Activated naive CD8-positive, alpha-beta T cell treated with anti-CD3 and anti-CD28 coated beads, Interleukin-2, amount 10 ng/mL, durations not matched to agents 7 days and 5 days (primary cell): ENCODE results near the gene INHA. TPM values are rescaled to one million over a fixed set of nuclear protein-coding genes. Genes with fewer than 3 reads are reported as not detected.
A peak's percentile ranks its signal among the peaks of the same experiment; 100 is the strongest.

Source experiments
- ATAC-seq: fragments of 150-1000 bp; cut with Tn5 transposase; one replicate; pipeline ENCODE4 v1.10.0; 2021; ENCODE audit warnings: low read depth, moderate library complexity
- POLR2A ChIA-PET: fragments of 350-600 bp; sonication (Branson Sonifier 250); formaldehyde crosslinking; loops from one replicate; lab custom pipeline; 2021; ENCODE audit warnings: antibody characterized with exemption; lab: Charles Lee
- DNase-seq: peaks from one replicate; pipeline ENCODE4 v3.0.0; 2021
- H3K27ac Mint-ChIP-seq: one replicate; pipeline ENCODE4 v1.8.0; 2022; ENCODE audit warnings: mild to moderate bottlenecking, mixed read lengths
- H3K27me3 Mint-ChIP-seq: one replicate; pipeline ENCODE4 v1.8.0; 2022; ENCODE audit warnings: mild to moderate bottlenecking, moderate library complexity, mixed read lengths
- H3K36me3 Mint-ChIP-seq: one replicate; pipeline ENCODE4 v1.8.0; 2021; ENCODE audit warnings: mild to moderate bottlenecking, mixed read lengths
- H3K4me1 Mint-ChIP-seq: one replicate; pipeline ENCODE4 v1.8.0; 2021; ENCODE audit warnings: mixed read lengths
- H3K4me3 Mint-ChIP-seq: one replicate; pipeline ENCODE4 v1.8.0; 2022; ENCODE audit warnings: mild to moderate bottlenecking, moderate library complexity, mixed read lengths
- H3K9me3 Mint-ChIP-seq: one replicate; pipeline ENCODE4 v1.8.0; 2021; ENCODE audit warnings: mixed read lengths
- total RNA-seq, 2 experiments: library from RNA; stranded (reverse); gene quantifications; one replicate each; pipeline ENCODE4 v1.2.3, GENCODE V29; 2021

INHA gene
- not detected for total RNA-seq

DNA sequence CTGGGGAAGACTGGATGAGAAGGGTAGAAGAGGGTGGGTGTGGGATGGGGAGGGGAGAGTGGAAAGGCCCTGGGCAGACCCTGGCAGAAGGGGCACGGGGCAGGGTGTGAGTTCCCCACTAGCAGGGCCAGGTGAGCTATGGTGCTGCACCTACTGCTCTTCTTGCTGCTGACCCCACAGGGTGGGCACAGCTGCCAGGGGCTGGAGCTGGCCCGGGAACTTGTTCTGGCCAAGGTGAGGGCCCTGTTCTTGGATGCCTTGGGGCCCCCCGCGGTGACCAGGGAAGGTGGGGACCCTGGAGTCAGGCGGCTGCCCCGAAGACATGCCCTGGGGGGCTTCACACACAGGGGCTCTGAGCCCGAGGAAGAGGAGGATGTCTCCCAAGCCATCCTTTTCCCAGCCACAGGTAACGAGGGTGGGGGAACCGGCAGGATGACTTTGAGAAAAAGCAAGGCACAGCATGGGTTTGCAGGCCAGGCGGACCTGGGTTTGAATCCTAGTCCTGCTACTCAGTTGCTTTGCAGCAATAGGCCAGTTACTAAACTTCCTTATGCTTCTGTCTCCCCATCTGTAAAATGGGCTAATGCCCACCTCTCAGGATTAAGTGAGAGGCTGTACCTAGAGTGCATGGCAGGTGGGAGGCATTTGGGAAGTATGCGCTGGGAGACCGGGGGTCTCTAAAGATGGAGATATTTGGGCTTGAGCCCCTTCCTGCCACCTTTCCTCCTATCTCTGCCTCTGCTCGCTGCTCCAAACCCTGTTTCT, at the start of gene INHA:
Gene INHA, plus strand, starts transcription at position 74 of the 765 bp plus-strand sequence. Its CDS starts 65 bp downstream, at position 139.
- Mint-ChIP-seq H3K27ac (no peak within 1 kb of the TSS), H3K4me3 (no peak within 1 kb of the TSS), H3K27me3 (peaks cover 49% of the 10 kb centered on the region), H3K9me3 (no peaks in the 10 kb centered on the region), H3K36me3 (no peaks in the 10 kb centered on the region), H3K4me1 (no peaks in the 10 kb centered on the region)
- DNase-seq: no peak
- POLR2A ChIA-PET: interaction anchor here (0.6 kb wide), 1 partner anchor 84 kb away, joined by 4 read pairs; no protein-coding TSS in a partner anchor
- ATAC-seq: no peak

GRCh38 chr2:219523031-219523671, 49.0 kb upstream of the INHA start:
- no peak overlapping the region for H3K27ac Mint-ChIP-seq
- H3K36me3 Mint-ChIP-seq: no peaks in the 10 kb centered on the region
- no peaks in the 10 kb centered on the region for H3K9me3 Mint-ChIP-seq
- ATAC-seq: no peak
- H3K4me3 Mint-ChIP-seq: no peak overlapping the region
- no peaks in the 10 kb centered on the region for H3K4me1 Mint-ChIP-seq
- H3K27me3 Mint-ChIP-seq: peaks cover 74% of the 10 kb centered on the region
- POLR2A ChIA-PET: no interaction called here
- no peak for DNase-seq

DNA sequence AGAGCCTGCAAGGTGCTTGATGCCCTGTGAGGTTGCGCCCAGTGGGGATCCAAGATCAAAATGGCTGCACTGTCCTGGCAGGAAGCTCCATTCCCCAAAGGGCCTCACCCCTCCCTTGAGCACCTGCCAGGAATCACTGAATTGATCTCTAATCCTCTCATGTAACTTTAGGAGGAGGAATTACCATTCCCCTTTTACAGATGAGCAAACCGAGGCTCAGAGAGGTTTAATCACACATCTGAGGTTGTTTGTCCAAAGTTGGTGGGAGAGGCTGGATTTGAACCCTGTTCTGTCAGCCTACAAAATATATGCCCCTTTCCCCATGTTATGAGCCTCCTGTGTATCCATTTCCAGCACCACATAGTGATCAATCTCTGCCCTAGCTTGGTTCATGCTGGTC, 47.3 kb upstream of the INHA start:
- no peak for DNase-seq
- ATAC-seq: no peak
- Mint-ChIP-seq H3K4me3 (no peak overlapping the region), H3K9me3 (no peaks in the 10 kb centered on the region), H3K36me3 (no peaks in the 10 kb centered on the region), H3K27ac (no peak overlapping the region), H3K4me1 (no peaks in the 10 kb centered on the region), H3K27me3 (peaks cover 85% of the 10 kb centered on the region)
- POLR2A ChIA-PET: no interaction called here

- Mint-ChIP-seq H3K9me3 (no peaks in the 10 kb centered on the region), H3K27me3 (peaks cover 87% of the 10 kb centered on the region), H3K27ac (no peak overlapping the region), H3K4me1 (peaks cover 1% of the 10 kb centered on the region), H3K36me3 (no peaks in the 10 kb centered on the region), H3K4me3 (no peak overlapping the region)
- POLR2A ChIA-PET: no interaction called here
- DNase-seq (no peak), ATAC-seq (no peak)
These were observed 46.4 kb upstream of the INHA start for GRCh38 chr2:219525533-219526232.

DNA sequence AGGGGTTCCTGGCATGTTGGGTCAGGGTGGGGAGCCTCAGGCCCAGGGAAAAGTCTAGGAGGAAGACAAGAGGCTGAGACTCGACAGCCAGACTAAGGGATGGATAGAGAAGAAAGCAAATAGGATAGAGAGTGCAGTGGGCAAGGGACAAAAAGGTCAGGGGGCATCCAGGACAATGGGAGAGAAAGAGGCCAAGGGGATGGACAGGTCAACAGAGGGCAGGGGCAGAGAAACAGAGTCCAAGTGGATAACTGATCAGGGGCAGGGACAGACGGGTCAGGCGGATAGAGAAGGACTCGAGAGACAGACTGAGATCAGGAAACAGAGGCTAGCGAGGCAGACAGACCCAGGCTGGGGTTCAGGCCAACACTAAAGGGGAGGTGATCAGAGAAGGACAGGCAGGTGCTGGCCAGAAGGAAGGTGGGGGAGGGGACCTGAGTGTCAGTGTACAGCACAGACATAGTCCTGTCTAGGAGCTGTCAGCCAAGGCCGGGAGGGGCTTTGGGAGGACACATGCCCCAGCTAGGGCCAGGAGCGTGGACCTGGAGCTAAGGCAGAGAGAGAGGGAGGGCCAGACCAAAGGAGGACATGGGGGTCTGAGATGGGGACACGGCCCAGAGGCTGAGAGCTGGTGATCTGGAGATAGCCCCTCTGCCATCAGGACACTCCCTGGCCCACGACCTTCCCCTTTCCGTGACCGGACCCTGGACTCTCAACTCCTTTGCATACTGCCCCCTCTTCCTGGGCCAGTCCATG, 45.6 kb upstream of the INHA start:
- no peak for ATAC-seq
- Mint-ChIP-seq H3K27me3 (peaks cover 84% of the 10 kb centered on the region), H3K4me3 (no peak overlapping the region), H3K27ac (no peak overlapping the region), H3K9me3 (no peaks in the 10 kb centered on the region), H3K4me1 (peaks cover 1% of the 10 kb centered on the region), H3K36me3 (no peaks in the 10 kb centered on the region)
- DNase-seq: no peak
- POLR2A ChIA-PET: no interaction called here

GRCh38 chr2:219527076-219527394, 45.1 kb upstream of the INHA start:
- ATAC-seq: no peak
- Mint-ChIP-seq H3K27ac (no peak overlapping the region), H3K27me3 (peaks cover 79% of the 10 kb centered on the region), H3K9me3 (no peaks in the 10 kb centered on the region), H3K4me3 (no peak overlapping the region), H3K4me1 (peaks cover 1% of the 10 kb centered on the region), H3K36me3 (no peaks in the 10 kb centered on the region)
- POLR2A ChIA-PET: no interaction called here
- DNase-seq: no peak

GRCh38 chr2:219527472-219527871, 44.6 kb upstream of the INHA start:
- Mint-ChIP-seq H3K36me3 (no peaks in the 10 kb centered on the region), H3K9me3 (no peaks in the 10 kb centered on the region), H3K4me3 (no peak overlapping the region), H3K4me1 (peaks cover 1% of the 10 kb centered on the region), H3K27me3 (peaks cover 77% of the 10 kb centered on the region), H3K27ac (no peak overlapping the region)
- no peak for DNase-seq
- ATAC-seq: no peak
- POLR2A ChIA-PET: interaction anchor here (0.6 to 1.0 kb wide), 2 partner anchors 29 to 53 kb away, joined by 3 read pairs; partner anchors contain the start of gene GMPPA

DNA sequence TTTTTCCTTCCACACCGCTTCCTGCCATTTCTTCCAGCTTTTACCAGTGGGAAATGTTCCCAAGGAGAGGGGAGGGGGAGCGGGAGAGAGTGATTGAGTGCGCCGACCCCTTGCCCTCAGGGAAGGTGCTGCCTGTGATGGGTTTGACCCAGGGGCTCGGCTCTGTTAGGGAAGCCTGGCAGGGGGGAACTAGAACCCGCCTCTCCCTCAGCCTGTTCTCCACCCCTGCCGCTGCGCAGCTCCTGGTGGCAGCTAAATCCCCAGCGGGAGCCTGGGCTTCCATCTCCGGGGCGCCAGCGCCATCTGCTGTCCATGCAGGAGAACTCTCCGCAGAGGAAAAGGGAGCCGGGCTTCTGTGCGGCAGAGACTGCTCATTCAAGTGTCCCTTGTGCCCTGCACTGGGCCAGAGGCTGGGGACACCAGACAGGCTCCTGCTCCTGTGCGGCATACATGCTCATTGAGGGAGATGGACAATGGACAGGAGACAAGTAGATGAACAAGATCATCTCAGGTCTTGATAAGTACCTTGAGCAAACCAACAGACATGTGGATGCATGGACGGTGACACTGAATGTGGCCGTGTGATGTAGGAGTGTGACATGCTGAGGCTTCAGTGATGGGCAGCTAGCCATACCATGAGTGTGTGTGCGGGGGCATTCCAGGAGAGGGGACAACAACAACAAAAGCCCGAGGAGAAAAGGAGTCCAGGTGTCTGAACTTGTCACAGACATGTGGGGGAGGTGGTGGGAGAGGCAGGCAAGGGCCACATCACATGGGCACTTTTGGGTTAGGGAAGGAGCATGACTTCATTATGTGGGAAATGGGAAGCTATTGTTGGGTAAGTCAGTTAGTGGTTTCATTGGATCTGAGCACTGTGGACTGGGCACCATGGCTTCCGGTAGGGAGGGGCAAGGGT, 41.8 kb upstream of the INHA start:
- DNase-seq (peak; percentile 91), ATAC-seq (peak; percentile 88)
- peaks cover 1% of the 10 kb centered on the region for H3K4me1 Mint-ChIP-seq
- no peak overlapping the region for H3K4me3 Mint-ChIP-seq
- POLR2A ChIA-PET: interaction anchor here (0.8 to 1.2 kb wide), 4 partner anchors 32 to 71 kb away, joined by 3 to 4 read pairs (median 3); partner anchors contain the start of gene GMPPA
- no peaks in the 10 kb centered on the region for H3K9me3 Mint-ChIP-seq
- H3K27me3 Mint-ChIP-seq: peaks cover 54% of the 10 kb centered on the region
- no peaks in the 10 kb centered on the region for H3K36me3 Mint-ChIP-seq
- H3K27ac Mint-ChIP-seq: no peak overlapping the region

DNA sequence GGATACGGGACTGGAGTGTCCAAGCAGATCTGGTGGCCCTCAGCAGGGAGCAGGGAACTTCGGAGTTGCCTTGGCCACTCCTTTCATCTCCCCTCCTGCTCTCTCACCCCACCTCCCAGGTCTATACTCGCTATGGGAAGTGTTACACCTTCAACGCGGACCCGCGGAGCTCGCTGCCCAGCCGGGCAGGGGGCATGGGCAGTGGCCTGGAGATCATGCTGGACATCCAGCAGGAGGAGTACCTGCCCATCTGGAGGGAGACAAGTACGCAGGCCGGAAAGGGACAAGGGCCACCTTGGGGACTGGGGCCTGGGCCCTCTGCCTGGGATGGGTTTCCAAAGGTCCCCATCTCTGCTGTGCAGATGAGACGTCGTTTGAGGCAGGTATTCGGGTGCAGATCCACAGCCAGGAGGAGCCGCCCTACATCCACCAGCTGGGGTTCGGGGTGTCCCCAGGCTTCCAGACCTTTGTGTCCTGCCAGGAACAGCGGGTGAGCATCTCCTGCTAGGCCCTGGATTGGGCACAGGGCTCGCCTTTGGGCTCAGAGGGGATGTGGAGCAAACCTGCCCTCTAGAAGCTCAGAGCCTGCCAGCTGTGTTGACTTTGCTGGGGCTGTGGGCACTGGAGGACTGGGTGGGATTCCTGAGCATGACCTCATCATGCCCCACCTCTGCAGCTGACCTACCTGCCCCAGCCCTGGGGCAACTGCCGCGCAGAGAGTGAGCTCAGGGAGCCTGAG, 40.3 kb upstream of the INHA start:
- no peak for ATAC-seq
- peaks cover 42% of the 10 kb centered on the region for H3K27me3 Mint-ChIP-seq
- no peaks in the 10 kb centered on the region for H3K9me3 Mint-ChIP-seq
- POLR2A ChIA-PET: no interaction called here
- H3K4me3 Mint-ChIP-seq: no peak overlapping the region
- DNase-seq: no peak
- no peaks in the 10 kb centered on the region for H3K36me3 Mint-ChIP-seq
- H3K27ac Mint-ChIP-seq: no peak overlapping the region
- H3K4me1 Mint-ChIP-seq: peaks cover 1% of the 10 kb centered on the region

DNA sequence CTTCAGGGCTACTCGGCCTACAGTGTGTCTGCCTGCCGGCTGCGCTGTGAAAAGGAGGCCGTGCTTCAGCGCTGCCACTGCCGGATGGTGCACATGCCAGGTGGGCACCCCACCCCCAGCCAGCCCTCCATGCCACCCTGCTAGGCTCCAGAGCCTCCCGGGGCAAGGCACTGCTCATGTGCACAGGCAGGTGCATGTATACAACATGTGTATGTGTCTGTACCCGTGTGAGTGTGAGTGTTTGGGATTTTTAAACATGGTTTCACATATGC, 39.8 kb upstream of the INHA start:
- Mint-ChIP-seq H3K27me3 (peaks cover 37% of the 10 kb centered on the region), H3K4me3 (no peak overlapping the region), H3K36me3 (no peaks in the 10 kb centered on the region), H3K9me3 (no peaks in the 10 kb centered on the region), H3K4me1 (peaks cover 1% of the 10 kb centered on the region), H3K27ac (no peak overlapping the region)
- POLR2A ChIA-PET: no interaction called here
- no peak for ATAC-seq
- no peak for DNase-seq

DNA sequence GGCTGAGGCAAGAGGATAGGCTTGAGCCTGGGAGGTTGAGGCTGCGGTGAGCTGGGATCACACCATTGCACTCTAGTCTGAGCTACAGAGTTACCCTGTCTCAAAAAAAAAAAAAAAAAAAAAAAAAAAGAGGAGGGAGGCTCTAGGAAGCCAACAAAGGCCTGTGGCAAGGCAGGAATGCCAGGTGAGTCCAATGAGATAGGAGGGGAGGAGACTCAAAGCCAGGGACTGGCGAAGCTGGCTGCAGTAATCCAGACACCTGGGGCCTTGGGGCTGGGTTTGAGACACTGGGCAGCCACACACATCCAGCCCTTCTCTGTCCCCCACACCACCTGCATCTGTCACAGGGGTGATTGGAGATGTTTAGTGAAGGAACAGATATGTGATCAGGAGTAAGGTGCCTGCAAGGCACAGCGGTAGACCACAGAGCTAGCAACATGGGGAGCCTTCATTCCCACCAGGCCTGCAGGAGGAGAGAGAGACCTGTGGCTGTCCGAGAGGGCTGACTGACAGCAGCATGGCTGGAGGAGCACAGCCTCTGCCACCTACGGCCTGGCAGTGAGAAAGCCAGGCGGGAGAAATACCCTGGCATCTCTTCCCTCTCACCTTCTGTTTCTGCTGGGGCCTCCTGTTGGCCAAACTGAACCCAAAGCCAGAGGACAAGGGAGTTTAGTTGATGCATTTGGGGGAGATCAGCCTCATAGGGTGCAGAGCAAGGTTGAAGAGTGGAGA, 38.0 kb upstream of the INHA start:
- no peak overlapping the region for H3K4me3 Mint-ChIP-seq
- no peak for ATAC-seq
- POLR2A ChIA-PET: no interaction called here

More for the DNA sequence above, 38.0 kb upstream of the INHA start:
- H3K9me3 Mint-ChIP-seq: no peaks in the 10 kb centered on the region
- DNase-seq: no peak
- H3K27me3 Mint-ChIP-seq: peaks cover 21% of the 10 kb centered on the region
- H3K4me1 Mint-ChIP-seq: peaks cover 1% of the 10 kb centered on the region
- H3K36me3 Mint-ChIP-seq: no peaks in the 10 kb centered on the region
- H3K27ac Mint-ChIP-seq: no peak overlapping the region
